Peyer's patch (tissue), 4 donors: ENCODE results near the gene SRSF9. TPM values are rescaled to one million over a fixed set of nuclear protein-coding genes. Genes with fewer than 3 reads are reported as not detected.

Experiments used
- DNase-seq, 3 donors: peaks; one replicate each; pipeline ENCODE4 v3.0.0-alpha.2; 2017 to 2019
- H3K27ac ChIP-seq, 4 donors: fragments of 200-600 bp; sonication (generic); one replicate each; pipeline ENCODE4 v1.5.1; 2016 to 2019
- H3K27me3 ChIP-seq, 2 donors: fragments of 200-600 bp; sonication (generic); one replicate each; pipeline ENCODE4 v1.5.1; 2019
- H3K36me3 ChIP-seq, 3 donors: fragments of 200-600 bp; sonication (generic); one replicate each; pipeline ENCODE4 v1.5.1; 2016 to 2019
- H3K4me1 ChIP-seq, 4 donors: fragments of 200-600 bp; sonication (generic); one replicate each; pipeline ENCODE4 v1.5.1; 2016 to 2019
- H3K4me3 ChIP-seq, 4 donors: fragments of 200-600 bp; sonication (generic); 1 replicate in 3 of 4; 2 replicates in 1 of 4; pipeline ENCODE4 v1.5.1; 2016 to 2019; ENCODE audit warnings: mild to moderate bottlenecking in 1 of 4
- H3K9me3 ChIP-seq, 4 donors: fragments of 200-600 bp; sonication (generic); one replicate each; pipeline ENCODE4 v1.5.1; 2016 to 2019; ENCODE audit warnings: mild to moderate bottlenecking in 1 of 4
- POLR2A ChIP-seq, 2 donors: fragments of 450-650 bp; IDR thresholded peaks; one replicate each; pipeline ENCODE4 v1.5.1; 2017; ENCODE audit warnings: antibody characterized with exemption in 2 of 2, mild to moderate bottlenecking in 2 of 2, moderate library complexity in 2 of 2
- total RNA-seq, 4 donors: library from RNA; depleted of rRNA; stranded (reverse); fragments of >200 nt; gene quantifications; one replicate each; pipeline ENCODE4 v1.1.0, GENCODE V29; 2016
- TF ChIP-seq, protein P1 (sequence below), 6 experiments: fragments of 450-650 bp in 4 of 6; fragments of 200-600 bp in 2 of 6; sonication (generic) in 1 of 6; IDR thresholded peaks; one replicate each; pipeline ENCODE4 v1.5.1; 2017 to 2019; ENCODE audit warnings: antibody characterized with exemption in 6 of 6, mild to moderate bottlenecking in 3 of 6, moderate library complexity in 1 of 6

SRSF9 gene
- total RNA-seq, 4 donors from 2014 or later = 59.9 to 144 (median 78.1) TPM

DNA sequence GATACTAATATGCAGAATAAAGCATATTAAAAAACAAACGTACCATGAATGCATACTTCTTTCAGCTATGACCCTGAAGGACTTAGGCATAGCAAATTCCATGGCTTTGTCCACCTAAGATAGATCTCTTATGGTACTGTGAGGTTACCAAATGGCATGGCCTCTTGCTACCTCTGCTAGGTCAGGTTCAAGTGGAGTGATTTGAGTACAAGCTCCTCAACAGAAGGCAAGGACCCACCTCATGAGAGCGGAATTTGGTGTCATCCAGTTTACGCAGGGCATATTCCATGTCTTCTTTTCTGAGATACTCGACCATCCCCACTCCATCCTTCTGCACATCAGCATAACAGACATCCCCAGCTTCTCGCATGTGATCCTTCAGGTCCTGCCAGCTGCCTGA, 5.8 kb downstream of the SRSF9 start:
- Histone ChIP-seq H3K27me3 (no peaks in the 10 kb centered on the region), H3K4me3 (no peak overlapping the region), H3K36me3 (peaks cover 0 to 70% (median 0%) of the 10 kb centered on the region in 3 donors), H3K9me3 (no peaks in the 10 kb centered on the region), H3K4me1 (peaks cover 0 to 4% (median 0%) of the 10 kb centered on the region in 4 donors), H3K27ac (no peak overlapping the region)
- TF ChIP-seq, protein P1, sequence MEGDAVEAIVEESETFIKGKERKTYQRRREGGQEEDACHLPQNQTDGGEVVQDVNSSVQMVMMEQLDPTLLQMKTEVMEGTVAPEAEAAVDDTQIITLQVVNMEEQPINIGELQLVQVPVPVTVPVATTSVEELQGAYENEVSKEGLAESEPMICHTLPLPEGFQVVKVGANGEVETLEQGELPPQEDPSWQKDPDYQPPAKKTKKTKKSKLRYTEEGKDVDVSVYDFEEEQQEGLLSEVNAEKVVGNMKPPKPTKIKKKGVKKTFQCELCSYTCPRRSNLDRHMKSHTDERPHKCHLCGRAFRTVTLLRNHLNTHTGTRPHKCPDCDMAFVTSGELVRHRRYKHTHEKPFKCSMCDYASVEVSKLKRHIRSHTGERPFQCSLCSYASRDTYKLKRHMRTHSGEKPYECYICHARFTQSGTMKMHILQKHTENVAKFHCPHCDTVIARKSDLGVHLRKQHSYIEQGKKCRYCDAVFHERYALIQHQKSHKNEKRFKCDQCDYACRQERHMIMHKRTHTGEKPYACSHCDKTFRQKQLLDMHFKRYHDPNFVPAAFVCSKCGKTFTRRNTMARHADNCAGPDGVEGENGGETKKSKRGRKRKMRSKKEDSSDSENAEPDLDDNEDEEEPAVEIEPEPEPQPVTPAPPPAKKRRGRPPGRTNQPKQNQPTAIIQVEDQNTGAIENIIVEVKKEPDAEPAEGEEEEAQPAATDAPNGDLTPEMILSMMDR (IDR thresholded peaks at IDR 0.05) = no peak
- no peak for TF ChIP-seq POLR2A (IDR thresholded peaks at IDR 0.05)
- no peak for DNase-seq

DNA sequence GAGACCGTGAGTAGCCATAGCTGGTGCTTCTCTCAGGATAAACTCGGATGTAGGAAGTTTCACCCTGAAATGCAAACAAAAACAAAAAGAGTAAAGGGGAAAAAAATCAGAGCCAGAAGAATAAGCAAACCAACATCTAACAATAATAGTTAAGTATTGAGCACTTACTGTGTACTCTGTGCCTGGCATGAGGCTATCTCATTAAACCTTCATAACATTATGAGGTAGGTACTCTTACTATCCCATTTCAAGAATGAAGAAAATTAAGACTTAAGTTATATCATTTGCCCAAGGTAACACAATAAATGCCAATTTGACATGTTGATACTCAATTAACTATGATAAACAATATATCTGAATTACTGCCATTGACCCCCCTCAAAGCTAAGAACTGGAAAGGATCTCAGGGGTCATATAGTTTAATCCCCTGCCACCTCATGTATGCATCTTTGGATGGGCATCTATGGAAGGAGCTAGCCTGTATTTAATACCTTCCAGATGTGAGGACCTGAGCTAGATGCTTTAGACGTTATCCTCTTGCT, 7.4 kb downstream of the SRSF9 start:
- no peak for DNase-seq
- Histone ChIP-seq H3K27me3 (no peaks in the 10 kb centered on the region), H3K9me3 (no peaks in the 10 kb centered on the region), H3K27ac (no peak overlapping the region), H3K4me3 (no peak overlapping the region), H3K4me1 (peaks cover 0 to 3% (median 0%) of the 10 kb centered on the region in 4 donors), H3K36me3 (peaks cover 0 to 85% (median 0%) of the 10 kb centered on the region in 3 donors)
- TF ChIP-seq POLR2A (IDR thresholded peaks at IDR 0.05) = no peak
- TF ChIP-seq, protein P1 (IDR thresholded peaks at IDR 0.05) = no peak

DNA sequence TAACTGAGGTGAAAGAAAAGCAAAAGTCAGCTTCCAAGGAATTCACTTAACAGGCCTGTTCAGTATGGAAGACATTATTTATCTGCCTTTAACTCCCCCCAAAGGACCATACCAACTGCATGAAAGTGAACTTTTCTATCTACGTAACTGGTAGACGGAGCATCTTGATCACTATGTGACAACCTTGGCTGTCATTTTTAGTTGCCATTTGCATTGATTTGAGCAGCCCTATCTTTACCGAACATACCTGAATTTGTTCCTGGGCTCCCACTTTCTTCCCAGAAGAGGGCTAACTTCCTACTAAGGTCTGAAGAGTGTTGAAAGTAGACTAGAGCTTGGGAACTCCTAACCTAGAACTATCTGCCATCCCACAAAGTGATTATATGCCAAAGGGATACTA, 9.4 kb downstream of the SRSF9 start:
- Histone ChIP-seq H3K27ac (no peak overlapping the region), H3K4me1 (no peaks in the 10 kb centered on the region), H3K36me3 (peaks cover 0 to 97% (median 0%) of the 10 kb centered on the region in 3 donors), H3K27me3 (no peaks in the 10 kb centered on the region), H3K9me3 (no peaks in the 10 kb centered on the region), H3K4me3 (no peak overlapping the region)
- DNase-seq = no peak
- TF ChIP-seq, protein P1 (IDR thresholded peaks at IDR 0.05) = no peak
- no peak for TF ChIP-seq POLR2A (IDR thresholded peaks at IDR 0.05)

DNA sequence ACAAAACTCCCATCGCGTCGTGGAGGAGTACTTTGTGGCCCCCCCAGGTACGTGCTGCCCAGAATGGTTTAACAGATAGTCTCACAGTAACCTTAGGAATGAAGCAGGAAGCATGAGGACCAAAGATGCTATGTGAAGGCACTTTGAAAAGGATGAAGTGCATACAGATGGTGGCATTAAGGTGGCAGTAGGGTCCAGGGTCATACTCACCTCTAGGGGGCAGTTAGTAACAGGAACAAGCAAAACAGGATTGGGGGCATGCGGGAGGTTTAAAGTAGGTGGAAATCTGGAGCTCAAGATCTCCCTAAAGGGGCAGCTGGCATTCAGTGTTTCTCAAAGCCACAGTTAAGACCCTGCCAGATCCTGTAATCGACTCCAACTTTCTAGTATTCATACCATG, 12.4 kb downstream of the SRSF9 start:
- no peaks in the 10 kb centered on the region for H3K9me3 ChIP-seq
- H3K27me3 ChIP-seq = no peaks in the 10 kb centered on the region
- H3K36me3 ChIP-seq = peaks cover 0 to 72% (median 0%) of the 10 kb centered on the region in 3 donors
- H3K27ac ChIP-seq = no peak overlapping the region
- no peak for DNase-seq
- TF ChIP-seq, protein P1 (IDR thresholded peaks at IDR 0.05) = no peak
- no peak for TF ChIP-seq POLR2A (IDR thresholded peaks at IDR 0.05)
- no peak overlapping the region for H3K4me3 ChIP-seq
- no peaks in the 10 kb centered on the region for H3K4me1 ChIP-seq

DNA sequence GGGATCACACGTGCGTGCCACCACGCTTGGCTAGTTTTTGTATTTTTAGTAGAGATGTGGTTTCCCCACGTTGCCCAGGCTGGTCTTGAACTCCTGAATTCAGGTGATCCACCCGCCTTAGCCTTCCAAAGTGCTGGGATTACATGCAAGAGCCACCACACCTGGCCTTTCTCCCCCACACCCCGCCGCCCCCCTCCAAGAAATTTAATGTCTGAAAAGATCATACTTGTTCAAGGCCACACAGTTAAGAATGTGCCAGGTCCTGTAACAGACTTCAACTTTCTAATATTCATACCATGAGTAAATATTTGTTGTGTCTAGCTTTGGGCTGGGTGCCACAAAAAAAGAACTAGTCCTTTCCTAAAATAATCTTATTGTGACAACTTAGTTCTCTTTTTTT, 14.2 kb downstream of the SRSF9 start:
- Histone ChIP-seq H3K4me1 (no peaks in the 10 kb centered on the region), H3K27ac (no peak overlapping the region), H3K36me3 (peaks cover 0 to 54% (median 0%) of the 10 kb centered on the region in 3 donors), H3K27me3 (no peaks in the 10 kb centered on the region), H3K4me3 (no peak overlapping the region), H3K9me3 (no peaks in the 10 kb centered on the region)
- no peak for DNase-seq
- no peak for TF ChIP-seq POLR2A (IDR thresholded peaks at IDR 0.05)
- TF ChIP-seq, protein P1 (IDR thresholded peaks at IDR 0.05) = no peak

DNA sequence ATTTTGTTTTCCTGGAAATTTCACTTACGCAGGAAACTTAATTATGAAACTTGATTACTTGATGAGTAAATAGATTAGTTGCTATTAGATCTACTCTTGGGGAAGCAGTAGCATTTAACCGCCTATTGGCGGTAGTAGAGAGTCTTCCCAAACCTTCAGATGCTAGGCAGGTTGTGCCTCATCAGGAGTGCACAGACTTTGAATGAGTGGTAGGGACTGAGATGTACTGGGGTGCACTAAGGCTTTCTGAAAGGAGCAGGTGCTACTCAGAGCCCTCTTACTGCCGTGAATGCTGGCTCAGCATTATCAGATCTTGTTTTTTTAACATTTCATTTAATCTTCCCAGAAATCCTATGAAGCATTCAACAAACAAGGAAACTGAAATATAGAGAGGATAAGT, 15.6 kb downstream of the SRSF9 start:
- Histone ChIP-seq H3K36me3 (peaks cover 0 to 52% (median 0%) of the 10 kb centered on the region in 3 donors), H3K27me3 (no peaks in the 10 kb centered on the region), H3K27ac (no peak overlapping the region), H3K4me3 (no peak overlapping the region), H3K4me1 (no peaks in the 10 kb centered on the region), H3K9me3 (no peaks in the 10 kb centered on the region)
- TF ChIP-seq POLR2A (IDR thresholded peaks at IDR 0.05) = no peak
- TF ChIP-seq, protein P1 (IDR thresholded peaks at IDR 0.05) = peak; percentile 33 to 65 (median 56)
- DNase-seq = no peak
